ENCODE results near the gene ECD.

- TF ChIP-seq, protein P1, sequence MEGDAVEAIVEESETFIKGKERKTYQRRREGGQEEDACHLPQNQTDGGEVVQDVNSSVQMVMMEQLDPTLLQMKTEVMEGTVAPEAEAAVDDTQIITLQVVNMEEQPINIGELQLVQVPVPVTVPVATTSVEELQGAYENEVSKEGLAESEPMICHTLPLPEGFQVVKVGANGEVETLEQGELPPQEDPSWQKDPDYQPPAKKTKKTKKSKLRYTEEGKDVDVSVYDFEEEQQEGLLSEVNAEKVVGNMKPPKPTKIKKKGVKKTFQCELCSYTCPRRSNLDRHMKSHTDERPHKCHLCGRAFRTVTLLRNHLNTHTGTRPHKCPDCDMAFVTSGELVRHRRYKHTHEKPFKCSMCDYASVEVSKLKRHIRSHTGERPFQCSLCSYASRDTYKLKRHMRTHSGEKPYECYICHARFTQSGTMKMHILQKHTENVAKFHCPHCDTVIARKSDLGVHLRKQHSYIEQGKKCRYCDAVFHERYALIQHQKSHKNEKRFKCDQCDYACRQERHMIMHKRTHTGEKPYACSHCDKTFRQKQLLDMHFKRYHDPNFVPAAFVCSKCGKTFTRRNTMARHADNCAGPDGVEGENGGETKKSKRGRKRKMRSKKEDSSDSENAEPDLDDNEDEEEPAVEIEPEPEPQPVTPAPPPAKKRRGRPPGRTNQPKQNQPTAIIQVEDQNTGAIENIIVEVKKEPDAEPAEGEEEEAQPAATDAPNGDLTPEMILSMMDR (IDR thresholded peaks at IDR 0.05), result no peak
- TF ChIP-seq POLR2A (IDR thresholded peaks at IDR 0.05; ENCODE audit: low read length) (no peak), TP53 (CRISPR knock-in tag; IDR thresholded peaks at IDR 0.05) (no peak), SMC3 (IDR thresholded peaks at IDR 0.05) (no peak), NFE2L2 (conservative IDR thresholded peaks at IDR 0.05; ENCODE audit: low read length) (no peak), KDM1A (IDR thresholded peaks at IDR 0.05; ENCODE audit: low read depth) (no peak), EHMT2 (IDR thresholded peaks at IDR 0.05; ENCODE audit: low read depth) (no peak), POLR2AphosphoS2 (conservative IDR thresholded peaks at IDR 0.05; ENCODE audit: low read length) (no peak), ZC3H11A (IDR thresholded peaks at IDR 0.05) (no peak)
- TF ChIP-seq, protein P2, sequence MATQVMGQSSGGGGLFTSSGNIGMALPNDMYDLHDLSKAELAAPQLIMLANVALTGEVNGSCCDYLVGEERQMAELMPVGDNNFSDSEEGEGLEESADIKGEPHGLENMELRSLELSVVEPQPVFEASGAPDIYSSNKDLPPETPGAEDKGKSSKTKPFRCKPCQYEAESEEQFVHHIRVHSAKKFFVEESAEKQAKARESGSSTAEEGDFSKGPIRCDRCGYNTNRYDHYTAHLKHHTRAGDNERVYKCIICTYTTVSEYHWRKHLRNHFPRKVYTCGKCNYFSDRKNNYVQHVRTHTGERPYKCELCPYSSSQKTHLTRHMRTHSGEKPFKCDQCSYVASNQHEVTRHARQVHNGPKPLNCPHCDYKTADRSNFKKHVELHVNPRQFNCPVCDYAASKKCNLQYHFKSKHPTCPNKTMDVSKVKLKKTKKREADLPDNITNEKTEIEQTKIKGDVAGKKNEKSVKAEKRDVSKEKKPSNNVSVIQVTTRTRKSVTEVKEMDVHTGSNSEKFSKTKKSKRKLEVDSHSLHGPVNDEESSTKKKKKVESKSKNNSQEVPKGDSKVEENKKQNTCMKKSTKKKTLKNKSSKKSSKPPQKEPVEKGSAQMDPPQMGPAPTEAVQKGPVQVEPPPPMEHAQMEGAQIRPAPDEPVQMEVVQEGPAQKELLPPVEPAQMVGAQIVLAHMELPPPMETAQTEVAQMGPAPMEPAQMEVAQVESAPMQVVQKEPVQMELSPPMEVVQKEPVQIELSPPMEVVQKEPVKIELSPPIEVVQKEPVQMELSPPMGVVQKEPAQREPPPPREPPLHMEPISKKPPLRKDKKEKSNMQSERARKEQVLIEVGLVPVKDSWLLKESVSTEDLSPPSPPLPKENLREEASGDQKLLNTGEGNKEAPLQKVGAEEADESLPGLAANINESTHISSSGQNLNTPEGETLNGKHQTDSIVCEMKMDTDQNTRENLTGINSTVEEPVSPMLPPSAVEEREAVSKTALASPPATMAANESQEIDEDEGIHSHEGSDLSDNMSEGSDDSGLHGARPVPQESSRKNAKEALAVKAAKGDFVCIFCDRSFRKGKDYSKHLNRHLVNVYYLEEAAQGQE (IDR thresholded peaks at IDR 0.05), result no peak
These were observed 68.7 kb downstream of the ECD start for GRCh38 chr10:73099141-73099540.
